ENCODE data around the gene ZNF614. TPM values are rescaled to one million over a fixed set of nuclear protein-coding genes. Genes with fewer than 3 reads are reported as not detected.

The ZNF614 gene
- total RNA-seq, 1 experiment from 2014 or later, result 3.6 TPM

- Histone ChIP-seq H3K4me2 (ENCODE audit: low read length) (no peak overlapping the region), H3K9ac (ENCODE audit: low read length) (no peak overlapping the region), H3K9me3 (ENCODE audit: control insufficient read depth in 1 of 2, insufficient read depth in 1 of 2, low read depth in 1 of 2, low read length in 2 of 2) (peaks cover 30 to 34% of the 10 kb centered on the region in 2 experiments; a peak in 3 of 4 replicates), H3K9me2 (ENCODE audit: insufficient read depth) (no peaks in the 10 kb centered on the region), H3K27ac (ENCODE audit: low read depth, low read length) (no peak overlapping the region), H3K36me3 (ENCODE audit: control insufficient read depth in 1 of 2, insufficient read depth in 2 of 2, low read length in 2 of 2) (no peaks in the 10 kb centered on the region), H3K4me1 (ENCODE audit: control insufficient read depth in 1 of 2, insufficient read depth in 2 of 2, low read length in 2 of 2) (no peaks in the 10 kb centered on the region), H3K4me3 (replicated peaks in 1 of 2; ENCODE audit: low read depth in 1 of 2, low read length in 2 of 2) (no peak overlapping the region), H4K20me1 (ENCODE audit: insufficient read depth) (no peaks in the 10 kb centered on the region), H3K27me3 (ENCODE audit: insufficient read depth, low read length) (no peaks in the 10 kb centered on the region), H2AFZ (ENCODE audit: low read depth, low read length, poor library complexity, severe bottlenecking) (no peak overlapping the region), H3K79me2 (ENCODE audit: insufficient read depth, low read length) (no peaks in the 10 kb centered on the region)
- CTCF ChIA-PET, result no interaction called here
- no peak for ATAC-seq
- no TSS peak for BruUV-seq (replicated peaks)
- DNase-seq (ENCODE audit: low read depth, low spot score), result no peak
- intact Hi-C loops (cut with micrococcal nuclease), result no loop called here
- RAD21 ChIA-PET (ENCODE audit: low non-redundant PET in 1 of 2, low total read pairs in 2 of 2, uncharacterized antibody in 2 of 2, unreplicated experiment in 2 of 2), result no interaction called here
- TF ChIP-seq TCF7L2 (IDR thresholded peaks at IDR 0.05; ENCODE audit: borderline replicate concordance, extremely low read depth, insufficient read depth, insufficient read length), result no peak
- no peak for TF ChIP-seq POLR2A (IDR thresholded peaks at IDR 0.05; ENCODE audit: borderline replicate concordance, extremely low read depth, insufficient read depth, insufficient read length)
- TF ChIP-seq ZNF274 (IDR thresholded peaks at IDR 0.05; ENCODE audit: low read depth, low read length), result peak; percentile 87
- no peak for TF ChIP-seq SP1 (IDR thresholded peaks at IDR 0.05; ENCODE audit: low read depth)
- no peak for TF ChIP-seq ATF3 (IDR thresholded peaks at IDR 0.05)
- TF ChIP-seq, protein P1, sequence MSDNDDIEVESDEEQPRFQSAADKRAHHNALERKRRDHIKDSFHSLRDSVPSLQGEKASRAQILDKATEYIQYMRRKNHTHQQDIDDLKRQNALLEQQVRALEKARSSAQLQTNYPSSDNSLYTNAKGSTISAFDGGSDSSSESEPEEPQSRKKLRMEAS (IDR thresholded peaks at IDR 0.05), result no peak
- POLR2A ChIA-PET, result no interaction called here
Measured at GRCh38 chr19:51994048-51994644, 34.0 kb downstream of the ZNF614 start.

- no peaks in the 10 kb centered on the region for H3K9me2 ChIP-seq (ENCODE audit: insufficient read depth)
- no peak for DNase-seq (ENCODE audit: low read depth, low spot score)
- H3K36me3 ChIP-seq (ENCODE audit: control insufficient read depth in 1 of 2, insufficient read depth in 2 of 2, low read length in 2 of 2), result no peaks in the 10 kb centered on the region
- no peak overlapping the region for H3K4me3 ChIP-seq (replicated peaks in 1 of 2; ENCODE audit: low read depth in 1 of 2, low read length in 2 of 2)
- RAD21 ChIA-PET (ENCODE audit: low non-redundant PET in 1 of 2, low total read pairs in 2 of 2, uncharacterized antibody in 2 of 2, unreplicated experiment in 2 of 2), result no interaction called here
- H3K27me3 ChIP-seq (ENCODE audit: insufficient read depth, low read length), result no peaks in the 10 kb centered on the region
- H3K4me1 ChIP-seq (ENCODE audit: control insufficient read depth in 1 of 2, insufficient read depth in 2 of 2, low read length in 2 of 2), result no peaks in the 10 kb centered on the region
- H3K9me3 ChIP-seq (ENCODE audit: control insufficient read depth in 1 of 2, insufficient read depth in 1 of 2, low read depth in 1 of 2, low read length in 2 of 2), result peaks cover 35 to 41% of the 10 kb centered on the region in 2 experiments; a peak in 3 of 4 replicates
- POLR2A ChIA-PET, result no interaction called here
- BruUV-seq (replicated peaks), result no TSS peak
- intact Hi-C loops (cut with micrococcal nuclease), result no loop called here
- ATAC-seq, result no peak
- H3K79me2 ChIP-seq (ENCODE audit: insufficient read depth, low read length), result no peaks in the 10 kb centered on the region
- no peak overlapping the region for H3K27ac ChIP-seq (ENCODE audit: low read depth, low read length)
- H2AFZ ChIP-seq (ENCODE audit: low read depth, low read length, poor library complexity, severe bottlenecking), result no peak overlapping the region
- no peak overlapping the region for H3K4me2 ChIP-seq (ENCODE audit: low read length)
- TF ChIP-seq SP1 (IDR thresholded peaks at IDR 0.05; ENCODE audit: low read depth), result no peak
- TF ChIP-seq, protein P2, sequence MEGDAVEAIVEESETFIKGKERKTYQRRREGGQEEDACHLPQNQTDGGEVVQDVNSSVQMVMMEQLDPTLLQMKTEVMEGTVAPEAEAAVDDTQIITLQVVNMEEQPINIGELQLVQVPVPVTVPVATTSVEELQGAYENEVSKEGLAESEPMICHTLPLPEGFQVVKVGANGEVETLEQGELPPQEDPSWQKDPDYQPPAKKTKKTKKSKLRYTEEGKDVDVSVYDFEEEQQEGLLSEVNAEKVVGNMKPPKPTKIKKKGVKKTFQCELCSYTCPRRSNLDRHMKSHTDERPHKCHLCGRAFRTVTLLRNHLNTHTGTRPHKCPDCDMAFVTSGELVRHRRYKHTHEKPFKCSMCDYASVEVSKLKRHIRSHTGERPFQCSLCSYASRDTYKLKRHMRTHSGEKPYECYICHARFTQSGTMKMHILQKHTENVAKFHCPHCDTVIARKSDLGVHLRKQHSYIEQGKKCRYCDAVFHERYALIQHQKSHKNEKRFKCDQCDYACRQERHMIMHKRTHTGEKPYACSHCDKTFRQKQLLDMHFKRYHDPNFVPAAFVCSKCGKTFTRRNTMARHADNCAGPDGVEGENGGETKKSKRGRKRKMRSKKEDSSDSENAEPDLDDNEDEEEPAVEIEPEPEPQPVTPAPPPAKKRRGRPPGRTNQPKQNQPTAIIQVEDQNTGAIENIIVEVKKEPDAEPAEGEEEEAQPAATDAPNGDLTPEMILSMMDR (IDR thresholded peaks at IDR 0.05 in 2 of 3, conservative IDR thresholded peaks at IDR 0.05 in 1 of 3; ENCODE audit: borderline replicate concordance in 1 of 3, insufficient read depth in 1 of 3, low read depth in 2 of 3, low read length in 2 of 3), result no peak
- no peak for TF ChIP-seq FOSL1 (IDR thresholded peaks at IDR 0.05; ENCODE audit: low read depth)
- no peak for TF ChIP-seq REST (IDR thresholded peaks at IDR 0.05; ENCODE audit: low read depth)
- no peak for TF ChIP-seq EZH2 (IDR thresholded peaks at IDR 0.05)
- no peak for TF ChIP-seq TCF7L2 (IDR thresholded peaks at IDR 0.05; ENCODE audit: borderline replicate concordance, extremely low read depth, insufficient read depth, insufficient read length)
- TF ChIP-seq EGR1 (IDR thresholded peaks at IDR 0.05; ENCODE audit: low read depth), result no peak
- no peak for TF ChIP-seq POLR2A (IDR thresholded peaks at IDR 0.05; ENCODE audit: borderline replicate concordance, extremely low read depth, insufficient read depth, insufficient read length)
- no peak for TF ChIP-seq SRF (IDR thresholded peaks at IDR 0.05; ENCODE audit: low read depth)
- no peak for TF ChIP-seq JUND (IDR thresholded peaks at IDR 0.05)
- CTCF ChIA-PET, result no interaction called here
- H4K20me1 ChIP-seq (ENCODE audit: insufficient read depth), result no peaks in the 10 kb centered on the region
- H3K9ac ChIP-seq (ENCODE audit: low read length), result no peak overlapping the region
Measured at GRCh38 chr19:51993422-51993821, 34.8 kb downstream of the ZNF614 start.

Measured in HCT116 (cell line).